Keratinocyte (primary cell): Measurements from ENCODE around the gene HIVEP1. TPM values are rescaled to one million over a fixed set of nuclear protein-coding genes. Genes with fewer than 3 reads are reported as not detected.

Source experiments
- DNase-seq: peaks from one replicate; pipeline ENCODE4 v3.0.0-alpha.2; 2011; ENCODE audit warnings: low read depth, missing footprints, low spot score
- FAIRE-seq: peaks from 2 replicates; lab custom pipeline; 2011; peaks lifted over from hg19 to GRCh38; lab: Jason Lieb, UNC
- H2AFZ ChIP-seq: 2 replicates; pipeline ENCODE4 v1.6.0; 2012; ENCODE audit warnings: low read length, control low read depth, inconsistent platforms; ENCODE audit not compliant: control insufficient read depth
- H3K27ac ChIP-seq: 2 replicates; pipeline ENCODE4 v1.5.1; 2011; ENCODE audit warnings: low read length; ENCODE audit not compliant: control insufficient read depth, insufficient read depth
- H3K27me3 ChIP-seq: 3 replicates; pipeline ENCODE4 v1.6.0; 2011; ENCODE audit warnings: low read length; ENCODE audit not compliant: control insufficient read depth, insufficient read depth; ENCODE audit errors: extremely low read depth
- H3K36me3 ChIP-seq, 2 experiments: 2 replicates in 1 of 2; 3 replicates in 1 of 2; pipeline ENCODE4 v1.5.1; 2011; ENCODE audit warnings: low read length in 2 of 2, mild to moderate bottlenecking in 1 of 2; ENCODE audit not compliant: control insufficient read depth in 2 of 2, insufficient read depth in 2 of 2; ENCODE audit errors: extremely low read depth in 1 of 2
- H3K4me1 ChIP-seq: 3 replicates; pipeline ENCODE4 v1.5.1; 2011; ENCODE audit warnings: low read length; ENCODE audit not compliant: control insufficient read depth, insufficient read depth; ENCODE audit errors: extremely low read depth
- H3K4me2 ChIP-seq: 3 replicates; pipeline ENCODE4 v1.6.0; 2011; ENCODE audit warnings: low read depth, low read length; ENCODE audit not compliant: control insufficient read depth, insufficient read depth; ENCODE audit errors: extremely low read depth
- H3K4me3 ChIP-seq, 3 experiments: fragments of 200-600 bp in 1 of 3; sonication (generic) in 1 of 3; 2 replicates in 2 of 3; 3 replicates in 1 of 3; pipeline ENCODE4 v1.5.1; 2011 to 2016; ENCODE audit warnings: low read length in 3 of 3, mild to moderate bottlenecking in 3 of 3, control low read depth in 2 of 3, inconsistent platforms in 1 of 3, low read depth in 1 of 3, mixed read lengths in 1 of 3, mixed run types in 1 of 3, moderate library complexity in 1 of 3; ENCODE audit not compliant: control insufficient read depth in 2 of 3, insufficient read depth in 2 of 3; ENCODE audit errors: extremely low read depth in 1 of 3
- H3K79me2 ChIP-seq: 2 replicates; pipeline ENCODE4 v1.6.0; 2012; ENCODE audit warnings: low read length; ENCODE audit not compliant: control insufficient read depth, insufficient read depth
- H3K9ac ChIP-seq: 3 replicates; pipeline ENCODE4 v1.6.0; 2011; ENCODE audit warnings: low read length; ENCODE audit not compliant: control insufficient read depth, insufficient read depth; ENCODE audit errors: extremely low read depth
- H3K9me1 ChIP-seq: 3 replicates; pipeline ENCODE4 v1.6.0; 2011; ENCODE audit warnings: low read length; ENCODE audit not compliant: control insufficient read depth, insufficient read depth; ENCODE audit errors: extremely low read depth
- H3K9me3 ChIP-seq: 2 replicates; pipeline ENCODE4 v1.5.1; 2012; ENCODE audit warnings: low read depth, low read length; ENCODE audit not compliant: control insufficient read depth
- H4K20me1 ChIP-seq: 3 replicates; pipeline ENCODE4 v1.6.0; 2011; ENCODE audit warnings: low read length; ENCODE audit not compliant: control insufficient read depth, insufficient read depth; ENCODE audit errors: extremely low read depth
- CTCF ChIP-seq, 3 experiments: IDR thresholded peaks in 1 of 3; conservative IDR thresholded peaks in 1 of 3; optimal IDR thresholded peaks in 1 of 3; 2 replicates in 2 of 3; 3 replicates in 1 of 3; pipeline versions ENCODE3 to v1.5.1; 2011; ENCODE audit warnings: low read length in 3 of 3, mild to moderate bottlenecking in 3 of 3, moderate library complexity in 2 of 3, control low read depth in 1 of 3, inconsistent platforms in 1 of 3; ENCODE audit not compliant: insufficient read depth in 2 of 3; ENCODE audit errors: extremely low read depth in 1 of 3
- EZH2 ChIP-seq: IDR thresholded peaks from one replicate; pipeline ENCODE4 v1.6.1; 2012; ENCODE audit warnings: inconsistent platforms, mild to moderate bottlenecking, low read length, moderate library complexity
- dilution Hi-C: fragments of 300-500 bp; cut with MboI; formaldehyde crosslinking; loops from one replicate; pipeline ENCODE4 v1.7.0; 2020; ENCODE audit warnings: low sequenced_read_pairs; ENCODE audit not compliant: extremely low pct_ligation_motif_present
- polyA plus RNA-seq, 5 experiments: library from polyadenylated mRNA; depleted of rRNA in 3 of 5; stranded (reverse) in 3 of 5; stranded (forward) in 1 of 5; unstranded in 1 of 5; fragments of >200 nt; gene quantifications; 1 replicate in 1 of 5; 2 replicates in 3 of 5; 3 replicates in 1 of 5; pipeline versions ENCODE4 v1.2.1 to v1.2.3, GENCODE V29; 2011 to 2012; ENCODE audit warnings: missing spikeins in 2 of 5, low read depth in 1 of 5, low replicate concordance in 1 of 5

The HIVEP1 gene
- polyA plus RNA-seq, 1 donor (not counting 4 experiments of a cell fraction or from before 2014, with no cell fraction given): 13.7 TPM

DNA sequence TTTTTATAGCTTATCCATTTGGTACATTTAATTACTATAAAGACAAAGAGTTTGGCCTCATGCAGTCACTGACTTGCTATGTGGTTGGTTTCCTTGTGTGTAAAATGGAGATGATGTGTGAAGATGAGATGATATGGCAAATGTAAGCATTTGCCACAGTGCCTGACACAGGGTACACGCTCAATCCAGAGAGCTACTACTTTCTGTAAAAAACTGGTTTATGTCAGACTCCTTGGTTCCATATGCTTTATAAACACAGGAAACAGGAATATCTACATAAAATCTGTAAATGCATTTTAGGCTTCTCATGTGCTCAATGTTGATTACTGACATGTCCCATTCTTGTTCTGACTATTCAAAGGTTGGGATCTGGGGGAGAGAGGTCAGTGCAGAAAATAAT, 10.4 kb downstream of the HIVEP1 start:
- H3K4me1 ChIP-seq: peaks cover 27% of the 10 kb centered on the region
- no peaks in the 10 kb centered on the region for H3K9me3 ChIP-seq
- H3K27me3 ChIP-seq: no peaks in the 10 kb centered on the region
- H3K36me3 ChIP-seq: peaks cover 4 to 20% of the 10 kb centered on the region in 2 experiments
- FAIRE-seq: no peak
- TF ChIP-seq EZH2: no peak
- TF ChIP-seq CTCF (optimal IDR thresholded peaks at IDR 0.05 in 1 of 3, IDR thresholded peaks at IDR 0.05 in 1 of 3, conservative IDR thresholded peaks at IDR 0.05 in 1 of 3; ENCODE audit: extremely low read depth in 1 of 3, insufficient read depth in 2 of 3, low read length in 3 of 3): no peak
- H3K9ac ChIP-seq: no peak overlapping the region
- H4K20me1 ChIP-seq: no peaks in the 10 kb centered on the region
- no peak overlapping the region for H3K27ac ChIP-seq
- H3K4me3 ChIP-seq: no peak overlapping the region
- no peaks in the 10 kb centered on the region for H3K9me1 ChIP-seq
- no peak overlapping the region for H2AFZ ChIP-seq
- no peak for DNase-seq
- no peak overlapping the region for H3K4me2 ChIP-seq
- peaks cover 56% of the 10 kb centered on the region for H3K79me2 ChIP-seq
- dilution Hi-C loops: no loop called here

- no peak overlapping the region for H3K4me2 ChIP-seq
- H3K4me3 ChIP-seq: no peak overlapping the region
- peaks cover 61% of the 10 kb centered on the region for H3K79me2 ChIP-seq
- no peaks in the 10 kb centered on the region for H3K27me3 ChIP-seq
- DNase-seq (no peak), FAIRE-seq (no peak)
- dilution Hi-C loops: no loop called here
- H3K36me3 ChIP-seq: peaks cover 5 to 20% of the 10 kb centered on the region in 2 experiments
- TF ChIP-seq CTCF (optimal IDR thresholded peaks at IDR 0.05 in 1 of 3, IDR thresholded peaks at IDR 0.05 in 1 of 3, conservative IDR thresholded peaks at IDR 0.05 in 1 of 3; ENCODE audit: extremely low read depth in 1 of 3, insufficient read depth in 2 of 3, low read length in 3 of 3) (no peak), EZH2 (no peak)
- no peaks in the 10 kb centered on the region for H3K9me3 ChIP-seq
- no peaks in the 10 kb centered on the region for H4K20me1 ChIP-seq
- no peak overlapping the region for H3K27ac ChIP-seq
- no peak overlapping the region for H3K9ac ChIP-seq
- H3K9me1 ChIP-seq: no peaks in the 10 kb centered on the region
- H3K4me1 ChIP-seq: peaks cover 27% of the 10 kb centered on the region
- H2AFZ ChIP-seq: no peak overlapping the region
Measured at GRCh38 chr6:12022953-12023388, 10.9 kb downstream of the HIVEP1 start.
